SU-DHL-6 (cell line): ENCODE data around the gene GNA14.

Experiments used
- CTCF ChIP-seq: fragments of 200-600 bp; sonication (generic); IDR thresholded peaks from one replicate; pipeline ENCODE4 v1.5.1; 2017; ENCODE audit warnings: antibody characterized with exemption, mild to moderate bottlenecking, low read length, moderate library complexity; ENCODE audit not compliant: insufficient read depth, poor library complexity, severe bottlenecking
- EZH2phosphoT487 ChIP-seq: fragments of 200-600 bp; sonication (generic), shearing (Covaris generic); conservative IDR thresholded peaks from 2 replicates; pipeline ENCODE4 v1.6.1; 2018; ENCODE audit warnings: mild to moderate bottlenecking, antibody characterized with exemption, low read length, moderate library complexity, mixed read lengths

GRCh38 chr9:77433675-77434445 lies 214.3 kb downstream of the GNA14 start:
- TF ChIP-seq CTCF, result peak; percentile 79
- TF ChIP-seq EZH2phosphoT487, result no peak
